ENCODE results near the gene VASN. TPM values are rescaled to one million over a fixed set of nuclear protein-coding genes. Genes with fewer than 3 reads are reported as not detected.

Gene VASN
- total RNA-seq, 2 donors from 2014 or later, result 10.4 to 12.1 TPM

GRCh38 chr16:4404247-4404966 lies 32.8 kb downstream of the VASN start:
- H3K4me3 ChIP-seq (ENCODE audit: low read length), result no peak overlapping the region
- WGBS, 2 experiments (ENCODE audit: insufficient coverage in 1 of 2, insufficient read length in 1 of 2), result 64 to 69% methylated on average over 18 to 20 of the region's 20 CpGs
- no peak overlapping the region for H3K4me3 Mint-ChIP-seq
- no peak overlapping the region for H3K27ac ChIP-seq (ENCODE audit: low read depth, low read length)
- no peaks in the 10 kb centered on the region for H3K27me3 ChIP-seq (ENCODE audit: control insufficient read depth, insufficient read depth, low read length, poor library complexity, severe bottlenecking)
- H3K27me3 Mint-ChIP-seq (ENCODE audit: insufficient read depth), result no peaks in the 10 kb centered on the region
- no peaks in the 10 kb centered on the region for H3K9me3 ChIP-seq (ENCODE audit: control insufficient read depth, low read length)
- peaks cover 2% of the 10 kb centered on the region for H3K36me3 Mint-ChIP-seq (ENCODE audit: low read depth)
- H3K27ac Mint-ChIP-seq, result peak overlapping the region; percentile 85
- no peak overlapping the region for H3K9ac ChIP-seq (ENCODE audit: extremely low read depth, low read length, poor library complexity, severe bottlenecking)
- H3K4me1 ChIP-seq (ENCODE audit: control insufficient read depth, insufficient read depth, low read length), result no peaks in the 10 kb centered on the region
- H3K4me1 Mint-ChIP-seq, result peaks cover 4% of the 10 kb centered on the region
- TF ChIP-seq CTCF (conservative IDR thresholded peaks at IDR 0.05), result peak; percentile 98
- no peaks in the 10 kb centered on the region for H3K36me3 ChIP-seq (ENCODE audit: control insufficient read depth, insufficient read depth, low read length)
- peak; percentile 97 for DNase-seq
- H3K9me3 Mint-ChIP-seq, result no peaks in the 10 kb centered on the region

GRCh38 chr16:4404967-4405696 lies 33.5 kb downstream of the VASN start:
- H3K36me3 Mint-ChIP-seq (ENCODE audit: low read depth), result peaks cover 2% of the 10 kb centered on the region

More at GRCh38 chr16:4404967-4405696, 33.5 kb downstream of the VASN start:
- no peaks in the 10 kb centered on the region for H3K36me3 ChIP-seq (ENCODE audit: control insufficient read depth, insufficient read depth, low read length)
- no peak overlapping the region for H3K27ac ChIP-seq (ENCODE audit: low read depth, low read length)
- Mint-ChIP-seq H3K4me1 (peaks cover 4% of the 10 kb centered on the region), H3K27ac (no peak overlapping the region), H3K9me3 (no peaks in the 10 kb centered on the region), H3K27me3 (ENCODE audit: insufficient read depth) (no peaks in the 10 kb centered on the region), H3K4me3 (no peak overlapping the region)
- H3K4me1 ChIP-seq (ENCODE audit: control insufficient read depth, insufficient read depth, low read length), result no peaks in the 10 kb centered on the region
- H3K9ac ChIP-seq (ENCODE audit: extremely low read depth, low read length, poor library complexity, severe bottlenecking), result no peak overlapping the region
- no peak for TF ChIP-seq CTCF (conservative IDR thresholded peaks at IDR 0.05)
- DNase-seq, result no peak
- no peak overlapping the region for H3K4me3 ChIP-seq (ENCODE audit: low read length)
- no peaks in the 10 kb centered on the region for H3K9me3 ChIP-seq (ENCODE audit: control insufficient read depth, low read length)
- 89 to 100% methylated on average over 10 to 24 of the region's 24 CpGs for WGBS, 2 experiments (ENCODE audit: insufficient coverage in 1 of 2, insufficient read length in 1 of 2)
- no peaks in the 10 kb centered on the region for H3K27me3 ChIP-seq (ENCODE audit: control insufficient read depth, insufficient read depth, low read length, poor library complexity, severe bottlenecking)
